Mucosa of descending colon (tissue), 3 donors: Measurements from ENCODE around the gene MAGI2. TPM values are rescaled to one million over a fixed set of nuclear protein-coding genes. Genes with fewer than 3 reads are reported as not detected.

ENCODE experiments used
- ATAC-seq: fragments of 200-7000 bp; cut with Tn5 transposase; one replicate; pipeline ENCODE4 v1.9.1; 2020; ENCODE audit warnings: mild to moderate bottlenecking, moderate library complexity
- DNase-seq, 3 donors: peaks; one replicate each; pipeline ENCODE4 v3.0.0-alpha.2; 2020
- H3K36me3 ChIP-seq: fragments of 200-600 bp; one replicate; pipeline ENCODE4 v1.8.0; 2021; ENCODE audit warnings: low read depth, mild to moderate bottlenecking
- H3K4me1 ChIP-seq: fragments of 200-600 bp; one replicate; pipeline ENCODE4 v1.8.0; 2021; ENCODE audit warnings: low read depth, mild to moderate bottlenecking
- H3K4me3 ChIP-seq: fragments of 200-600 bp; one replicate; pipeline ENCODE4 v1.8.0; 2021; ENCODE audit warnings: mild to moderate bottlenecking
- H3K9me3 ChIP-seq: fragments of 200-600 bp; one replicate; pipeline ENCODE4 v1.8.0; 2021; ENCODE audit warnings: mild to moderate bottlenecking
- intact Hi-C, 2 donors: fragments of 100-400 bp; cut with DNase I in 1 of 2; cut with micrococcal nuclease in 1 of 2; formaldehyde crosslinking; loops; one replicate each; pipeline versions ENCODE4 v1.11.0 to v1.11.1; 2022; cut with DNase I, micrococcal nuclease
- total RNA-seq, 3 donors: library from RNA; stranded (reverse); fragmentation: NEBNext Ultra II Directional in 2 of 3; extraction: Animal tissue kit (Norgen Biotek cat#: 25700) in 2 of 3; gene quantifications; one replicate each; pipeline versions ENCODE4 v1.2.1 to v1.2.4, GENCODE V29; 2021 to 2023
- TF ChIP-seq, protein P1 (sequence below): fragments of 200-600 bp; IDR thresholded peaks from one replicate; pipeline ENCODE4 v1.8.0; 2022; ENCODE audit warnings: antibody characterized with exemption, mild to moderate bottlenecking
- donor health status: DM: no; HTN: no; CAD: no; lungs with moderate emphysema.
- donor health status: DM: no; HTN: no; CAD: no.
- donor health status: DM: no; HTN: yes; CAD: no.

The MAGI2 gene
- total RNA-seq, 3 donors from 2014 or later, result 1.9 to 14.5 (median 2.7) TPM

DNA sequence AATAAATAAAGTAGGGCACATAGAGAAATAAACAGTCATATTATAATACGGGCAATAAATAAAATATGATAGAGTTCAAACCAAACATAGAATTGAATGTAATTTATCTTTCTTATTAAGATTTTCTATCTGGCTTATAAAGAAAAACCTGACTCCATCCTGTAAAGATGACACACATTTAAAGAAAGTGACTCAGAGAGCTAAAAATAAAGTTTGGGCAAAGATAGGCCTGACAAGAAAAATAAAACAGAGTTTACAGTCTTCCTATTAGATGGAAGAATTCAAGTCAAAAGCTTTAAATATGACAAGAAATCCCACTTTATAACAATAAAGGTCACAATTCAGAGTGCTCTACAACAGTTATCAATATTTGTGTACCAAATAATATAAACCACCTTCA lies 1074.3 kb downstream of the MAGI2 start:
- DNase-seq (no peak), ATAC-seq (no peak)
- H3K4me3 ChIP-seq, result no peak overlapping the region
- H3K36me3 ChIP-seq, result no peaks in the 10 kb centered on the region
- intact Hi-C loops, result no loop called here
- TF ChIP-seq, protein P1, sequence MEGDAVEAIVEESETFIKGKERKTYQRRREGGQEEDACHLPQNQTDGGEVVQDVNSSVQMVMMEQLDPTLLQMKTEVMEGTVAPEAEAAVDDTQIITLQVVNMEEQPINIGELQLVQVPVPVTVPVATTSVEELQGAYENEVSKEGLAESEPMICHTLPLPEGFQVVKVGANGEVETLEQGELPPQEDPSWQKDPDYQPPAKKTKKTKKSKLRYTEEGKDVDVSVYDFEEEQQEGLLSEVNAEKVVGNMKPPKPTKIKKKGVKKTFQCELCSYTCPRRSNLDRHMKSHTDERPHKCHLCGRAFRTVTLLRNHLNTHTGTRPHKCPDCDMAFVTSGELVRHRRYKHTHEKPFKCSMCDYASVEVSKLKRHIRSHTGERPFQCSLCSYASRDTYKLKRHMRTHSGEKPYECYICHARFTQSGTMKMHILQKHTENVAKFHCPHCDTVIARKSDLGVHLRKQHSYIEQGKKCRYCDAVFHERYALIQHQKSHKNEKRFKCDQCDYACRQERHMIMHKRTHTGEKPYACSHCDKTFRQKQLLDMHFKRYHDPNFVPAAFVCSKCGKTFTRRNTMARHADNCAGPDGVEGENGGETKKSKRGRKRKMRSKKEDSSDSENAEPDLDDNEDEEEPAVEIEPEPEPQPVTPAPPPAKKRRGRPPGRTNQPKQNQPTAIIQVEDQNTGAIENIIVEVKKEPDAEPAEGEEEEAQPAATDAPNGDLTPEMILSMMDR, result no peak
- no peaks in the 10 kb centered on the region for H3K9me3 ChIP-seq
- H3K4me1 ChIP-seq, result no peaks in the 10 kb centered on the region

DNA sequence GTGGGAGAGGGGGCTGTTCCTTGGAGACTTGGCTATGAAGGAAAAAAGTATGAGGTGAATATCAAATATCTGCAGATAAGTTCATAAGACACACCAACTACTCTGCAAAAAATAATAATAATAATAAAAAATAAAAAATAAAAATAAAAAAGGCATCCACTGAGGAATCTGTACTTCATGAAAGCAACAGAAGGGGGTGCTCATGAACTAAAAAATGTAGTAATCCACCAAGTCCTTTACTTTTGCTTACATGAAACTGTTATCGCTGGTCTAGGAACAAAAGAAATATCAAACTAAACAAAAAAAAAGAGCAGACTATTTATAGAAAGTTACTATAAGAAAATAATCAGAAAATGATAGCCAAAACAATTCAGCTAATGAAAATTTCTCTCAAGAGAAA lies 1075.9 kb downstream of the MAGI2 start:
- Histone ChIP-seq H3K9me3 (no peaks in the 10 kb centered on the region), H3K4me1 (no peaks in the 10 kb centered on the region), H3K36me3 (no peaks in the 10 kb centered on the region), H3K4me3 (no peak overlapping the region)
- no peak for ATAC-seq
- TF ChIP-seq, protein P1, result no peak
- no peak for DNase-seq
- intact Hi-C loops, result no loop called here

DNA sequence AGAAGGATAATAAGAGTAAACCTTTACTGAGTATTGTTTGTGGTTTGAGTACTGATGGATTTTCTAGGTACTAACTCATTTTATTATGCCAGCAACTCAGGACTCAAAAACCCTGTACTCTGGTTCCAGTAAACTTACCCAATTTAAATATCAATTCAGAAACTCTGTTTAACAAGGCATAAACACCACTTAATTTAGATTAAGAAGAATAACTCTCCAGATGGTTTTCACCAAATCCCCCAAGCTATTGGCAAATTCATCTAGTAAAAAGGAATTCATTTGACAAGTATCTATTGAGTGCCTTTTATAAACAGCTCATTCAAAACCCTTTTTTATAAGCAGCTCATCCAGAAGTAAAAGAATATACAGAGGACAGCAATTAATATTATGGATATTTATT lies 1082.5 kb downstream of the MAGI2 start:
- H3K4me1 ChIP-seq, result no peaks in the 10 kb centered on the region
- intact Hi-C loops, result no loop called here
- DNase-seq (no peak), ATAC-seq (no peak)
- no peaks in the 10 kb centered on the region for H3K36me3 ChIP-seq
- H3K4me3 ChIP-seq, result no peak overlapping the region
- no peaks in the 10 kb centered on the region for H3K9me3 ChIP-seq
- TF ChIP-seq, protein P1, result no peak

- TF ChIP-seq, protein P1, result no peak
- DNase-seq, result no peak
- intact Hi-C loops, result no loop called here
- H3K4me3 ChIP-seq, result no peak overlapping the region
- no peak for ATAC-seq
- H3K4me1 ChIP-seq, result no peaks in the 10 kb centered on the region
- H3K36me3 ChIP-seq, result no peaks in the 10 kb centered on the region
- no peaks in the 10 kb centered on the region for H3K9me3 ChIP-seq
These were observed 1084.7 kb downstream of the MAGI2 start for GRCh38 chr7:78368771-78369170.

DNA sequence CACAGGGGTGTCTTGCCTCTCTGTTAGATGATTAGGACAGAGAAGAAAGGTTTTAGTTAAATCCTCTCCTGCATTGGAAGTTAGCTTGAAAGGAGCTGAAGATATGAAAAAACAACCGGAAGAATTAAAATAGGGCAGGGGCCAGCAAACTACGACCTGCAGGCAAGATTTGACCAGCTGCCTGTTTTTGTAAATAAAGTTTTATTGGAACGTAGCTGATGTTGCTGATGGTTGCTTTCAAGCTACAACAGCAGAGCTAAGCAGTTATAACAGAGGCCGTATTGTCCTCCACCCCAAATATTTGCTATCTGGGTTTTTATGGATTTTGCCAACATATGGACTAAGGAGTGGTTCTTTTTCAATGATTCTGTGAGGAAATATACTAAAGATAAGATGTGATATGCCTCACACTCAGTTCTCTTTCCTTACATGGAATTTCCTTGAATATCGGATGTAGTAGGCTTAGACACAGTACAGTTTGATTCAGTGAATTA lies 1086.1 kb downstream of the MAGI2 start:
- H3K4me1 ChIP-seq, result no peaks in the 10 kb centered on the region
- no peaks in the 10 kb centered on the region for H3K9me3 ChIP-seq
- ATAC-seq (peak; percentile 62), DNase-seq (no peak)
- no peak overlapping the region for H3K4me3 ChIP-seq
- no peaks in the 10 kb centered on the region for H3K36me3 ChIP-seq
- intact Hi-C loops, result no loop called here
- TF ChIP-seq, protein P1, result no peak

DNA sequence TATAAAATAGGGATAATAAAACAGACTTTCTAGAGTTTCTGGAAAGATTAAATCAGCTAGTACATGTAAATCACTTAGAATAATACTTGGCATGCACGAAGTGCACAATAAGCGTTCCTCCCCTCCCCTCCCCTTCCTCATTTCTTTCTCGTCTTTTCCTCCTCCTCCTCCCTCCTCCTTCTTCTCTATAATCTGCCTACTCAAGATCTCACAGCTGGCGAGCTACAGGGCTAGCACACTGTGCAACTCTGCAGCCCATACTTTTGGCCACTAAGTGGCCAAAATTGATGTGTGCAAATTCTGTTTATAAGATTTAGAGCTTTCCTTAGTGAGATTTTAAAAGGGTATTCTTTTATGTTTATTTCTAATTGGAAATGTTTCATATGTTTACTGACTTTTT lies 1089.6 kb downstream of the MAGI2 start:
- ATAC-seq, result no peak
- H3K4me1 ChIP-seq, result no peaks in the 10 kb centered on the region
- intact Hi-C loops, result no loop called here
- no peak for DNase-seq
- H3K9me3 ChIP-seq, result no peaks in the 10 kb centered on the region
- H3K36me3 ChIP-seq, result no peaks in the 10 kb centered on the region
- H3K4me3 ChIP-seq, result no peak overlapping the region
- TF ChIP-seq, protein P1, result no peak
